NCI-H2171 (cell line): ENCODE measurements around the gene HIVEP3.

Experiments used
- DNase-seq: peaks from one replicate; lab custom pipeline; 2025; lab: John Stamatoyannopoulos, UW

HIVEP3 gene

DNA sequence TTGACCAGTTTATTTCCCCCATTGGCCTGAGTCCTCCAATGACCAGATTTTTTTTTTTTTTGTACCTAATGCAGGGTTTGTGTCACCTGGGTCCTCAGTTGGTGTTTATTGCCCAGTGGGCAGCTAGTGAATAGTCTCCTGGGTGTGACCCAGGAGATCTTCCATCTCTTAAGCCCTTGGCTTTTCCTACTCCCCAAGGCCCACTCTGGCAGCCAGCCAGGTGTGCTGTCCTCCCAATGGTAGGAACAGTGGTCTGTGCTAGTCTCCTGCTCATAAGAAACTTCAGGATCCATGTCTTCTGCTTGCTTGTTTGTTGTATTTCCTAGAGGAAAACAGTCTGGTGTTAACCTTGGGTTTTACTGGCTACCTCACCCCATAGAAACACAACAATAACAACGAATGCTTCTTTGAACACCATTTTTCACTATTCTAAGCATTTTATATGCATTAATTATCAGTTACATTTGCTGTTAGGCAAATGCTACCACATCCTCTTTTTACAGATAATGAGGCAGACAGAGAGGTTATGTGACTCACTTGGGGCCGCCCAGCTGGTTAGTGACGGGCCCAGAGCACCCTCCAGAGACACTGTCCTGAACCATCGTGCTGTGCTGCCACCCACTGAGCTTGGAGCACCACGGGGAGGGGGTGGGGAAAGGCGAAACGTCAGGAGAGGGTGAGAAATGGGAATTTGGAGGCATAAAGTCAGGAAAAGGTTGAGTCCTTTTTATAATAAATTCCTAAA is 107.5 kb downstream of the HIVEP3 start:
- DNase-seq, result no peak

DNA sequence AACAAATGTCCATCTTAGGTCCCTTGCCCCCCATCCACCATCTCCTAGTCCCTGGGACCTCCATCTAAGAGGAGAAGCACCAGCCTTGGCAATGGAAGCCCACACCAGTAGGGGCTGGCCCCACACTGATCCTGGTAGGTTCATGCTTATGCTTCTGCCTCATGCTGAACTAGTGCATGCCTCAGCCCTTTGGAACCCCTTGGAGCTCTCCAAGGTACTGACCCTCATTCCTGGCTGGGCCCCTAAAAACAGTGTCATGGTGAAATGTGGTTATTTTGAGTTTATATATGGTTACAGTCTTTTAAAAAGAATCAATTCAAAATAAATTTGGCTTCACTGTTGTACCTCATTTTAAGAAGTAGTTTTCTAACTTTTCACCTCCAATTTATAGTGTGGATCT is 108.3 kb downstream of the HIVEP3 start:
- no peak for DNase-seq

- DNase-seq, result no peak
Measured at GRCh38 chr1:41809692-41810091, 109.0 kb downstream of the HIVEP3 start.

GRCh38 chr1:41807390-41807789 is 111.3 kb downstream of the HIVEP3 start:
- DNase-seq, result no peak

DNA sequence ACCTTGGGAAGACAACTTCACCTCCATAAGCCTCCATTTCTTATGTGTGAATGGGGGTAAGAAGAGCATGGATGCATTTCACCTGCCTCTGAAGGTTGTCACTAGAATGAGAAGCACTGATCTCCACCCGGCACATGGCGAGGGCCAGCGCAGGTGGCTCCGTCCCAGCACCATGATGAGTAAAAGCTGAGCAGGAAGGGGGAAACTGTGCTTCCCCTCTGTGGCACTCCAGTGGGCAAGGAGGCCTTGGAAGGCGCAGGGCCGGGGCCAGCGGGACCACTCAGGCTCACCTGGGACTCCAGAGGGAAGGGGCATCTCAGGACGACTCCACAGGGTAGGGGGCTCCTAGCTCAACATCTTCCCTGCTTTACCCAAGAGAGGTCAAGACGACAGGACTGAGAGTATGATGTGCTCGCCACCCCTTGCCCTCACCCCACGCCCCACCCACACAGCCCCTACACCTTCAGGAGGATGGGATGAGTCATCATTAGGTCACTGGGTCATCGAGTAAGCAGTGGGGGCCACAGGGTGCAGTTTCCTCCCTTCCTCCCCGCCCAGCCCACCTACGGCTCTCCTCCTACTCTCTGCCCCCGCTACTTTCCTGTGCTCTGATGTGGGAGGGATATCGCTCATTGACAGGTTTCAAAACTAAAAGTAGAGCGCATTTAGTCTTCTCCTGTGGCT is 112.1 kb downstream of the HIVEP3 start:
- no peak for DNase-seq

DNA sequence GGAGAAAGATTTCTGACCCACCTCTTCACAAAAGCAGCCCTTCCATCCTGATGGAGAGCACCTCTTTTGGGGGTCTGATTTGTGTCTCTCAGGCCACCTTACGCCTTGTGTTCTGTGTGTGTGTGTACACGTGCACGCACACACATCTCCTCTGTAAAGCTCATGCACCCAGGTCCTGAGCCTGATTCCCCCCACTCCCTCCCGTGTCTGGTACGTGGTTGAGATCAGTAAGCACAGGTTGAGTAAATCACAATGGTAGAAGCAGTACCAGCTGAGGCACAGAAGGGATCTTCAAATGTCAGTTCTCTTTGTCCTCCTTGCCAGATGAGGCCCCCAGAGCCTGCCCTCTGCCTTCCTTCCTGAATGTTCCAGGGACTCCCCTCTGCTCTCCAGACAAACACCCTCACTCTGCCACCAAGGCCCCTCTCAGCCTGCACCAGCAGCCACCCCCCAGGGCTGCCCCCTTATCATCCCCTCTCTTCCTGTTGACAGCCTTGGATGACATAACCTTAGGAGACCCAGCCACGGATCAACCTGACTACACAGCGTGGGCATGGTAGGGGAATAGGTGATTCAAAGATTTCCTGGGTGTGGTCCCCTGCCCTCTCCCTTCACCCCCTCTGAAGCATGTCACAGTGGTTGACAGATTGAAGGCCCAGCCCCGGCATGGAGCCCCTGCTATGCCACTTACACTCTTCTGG is 112.8 kb downstream of the HIVEP3 start:
- DNase-seq, result no peak

DNA sequence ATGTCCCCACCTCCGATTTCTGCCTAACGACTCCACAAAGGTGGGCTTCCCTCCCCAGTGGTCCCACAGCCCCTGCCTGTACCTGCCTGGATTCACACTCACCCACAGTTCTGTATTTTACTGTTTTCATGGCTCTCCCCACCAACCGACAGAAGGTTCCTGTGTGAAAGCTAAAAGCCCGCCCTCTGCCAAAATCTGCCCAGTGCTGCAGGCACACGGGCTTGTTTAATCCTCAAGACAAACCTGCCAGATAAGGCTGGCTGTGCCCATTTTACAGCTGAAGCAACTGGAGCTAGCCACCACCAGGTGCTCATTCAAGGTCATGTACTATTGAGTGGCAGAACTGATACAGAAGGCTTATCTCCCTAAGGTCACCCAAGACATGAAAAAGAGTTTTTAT is 114.5 kb downstream of the HIVEP3 start:
- DNase-seq, result no peak

DNA sequence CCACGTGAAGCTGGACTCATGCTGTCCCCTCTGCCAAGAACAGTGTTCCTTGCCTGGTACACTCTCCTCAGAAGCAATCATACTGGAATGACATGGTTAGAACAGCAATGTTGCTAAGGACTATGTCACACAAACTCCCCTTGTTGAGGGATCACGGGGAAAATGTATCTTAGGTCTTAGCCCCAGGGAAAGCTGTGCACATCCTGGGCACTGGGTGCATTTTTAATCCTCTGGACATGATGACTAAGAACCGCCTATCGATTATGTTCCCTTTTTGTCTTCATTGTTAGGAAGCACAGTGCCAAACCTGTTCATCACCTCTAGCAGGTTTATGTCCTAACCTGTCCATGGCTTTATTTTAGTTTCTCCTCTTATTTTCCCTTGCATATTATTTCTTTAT is 115.1 kb downstream of the HIVEP3 start:
- no peak for DNase-seq

- no peak for DNase-seq
Measured at GRCh38 chr1:41802532-41803501, 115.9 kb downstream of the HIVEP3 start.

GRCh38 chr1:41800311-41800829 is 118.4 kb downstream of the HIVEP3 start:
- no peak for DNase-seq

DNA sequence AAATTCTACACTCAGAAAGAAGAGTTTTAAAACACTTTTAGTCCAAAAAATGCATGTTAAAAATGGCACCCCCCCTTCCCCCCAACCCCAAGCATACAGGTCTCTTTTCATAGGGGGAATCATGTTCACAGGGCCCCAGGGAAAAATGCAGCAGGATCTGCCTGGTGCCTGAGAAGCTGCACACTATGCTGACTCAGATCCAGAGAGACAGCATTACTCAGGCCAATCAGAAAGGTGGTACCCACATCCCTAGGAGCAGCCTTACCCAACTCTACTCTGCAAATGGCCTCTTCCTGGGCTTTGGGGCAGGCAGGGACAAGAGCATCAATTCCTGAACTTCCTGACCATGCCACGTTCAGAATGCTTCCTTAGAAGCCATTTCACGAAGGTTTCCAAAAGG is 119.0 kb downstream of the HIVEP3 start:
- DNase-seq, result no peak

DNA sequence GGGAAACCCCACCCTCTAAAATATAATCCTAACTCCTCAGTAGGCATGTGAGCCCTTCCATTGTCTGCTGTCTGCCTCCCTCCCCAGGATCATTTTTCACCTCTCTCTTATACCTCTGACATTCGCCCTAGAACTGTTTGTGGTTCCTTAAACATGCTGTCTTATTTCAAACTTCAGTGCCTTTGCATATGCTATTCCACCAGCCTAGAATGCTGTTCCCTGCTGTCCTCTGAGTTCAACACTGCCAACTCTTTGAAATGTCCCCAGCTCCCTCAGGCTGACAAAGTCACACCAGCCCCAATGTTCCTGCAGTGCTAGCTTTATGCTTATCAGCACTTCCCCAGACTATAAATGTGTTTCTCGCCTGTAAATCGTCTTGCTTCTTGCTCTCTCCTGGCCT is 119.5 kb downstream of the HIVEP3 start:
- no peak for DNase-seq

- DNase-seq, result peak; percentile 7
Measured at GRCh38 chr1:41795205-41795762, 123.4 kb downstream of the HIVEP3 start.

GRCh38 chr1:41794031-41794430 is 124.7 kb downstream of the HIVEP3 start:
- no peak for DNase-seq

GRCh38 chr1:41792485-41792770 is 126.3 kb downstream of the HIVEP3 start:
- no peak for DNase-seq

- no peak for DNase-seq
Measured at GRCh38 chr1:41791667-41792484, 126.8 kb downstream of the HIVEP3 start.

- no peak for DNase-seq
Measured at GRCh38 chr1:41790351-41790750, 128.4 kb downstream of the HIVEP3 start.

- DNase-seq, result no peak
Measured at GRCh38 chr1:41789661-41790330, 128.9 kb downstream of the HIVEP3 start.

DNA sequence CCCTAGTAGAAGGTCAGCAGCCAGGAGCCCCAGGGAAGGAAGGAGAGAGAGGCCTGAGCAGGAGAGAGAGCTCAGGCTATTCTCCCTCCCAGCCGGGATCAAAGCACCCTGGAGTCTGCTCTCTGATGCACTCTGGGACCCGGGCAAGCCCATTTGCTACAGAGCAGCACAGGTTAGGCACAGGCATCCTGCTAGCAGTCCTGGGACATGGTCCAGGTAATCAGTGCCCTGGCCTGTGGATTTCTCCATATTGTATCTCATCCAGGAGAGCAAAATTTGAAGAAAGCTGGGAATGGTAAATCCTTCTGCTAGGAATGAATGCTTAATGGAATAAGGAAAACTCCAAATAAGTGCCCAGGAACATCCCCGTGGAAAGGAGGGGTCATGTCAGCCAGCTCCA is 130.3 kb downstream of the HIVEP3 start:
- DNase-seq, result no peak
